ENCODE results near the gene ESPN. TPM values are rescaled to one million over a fixed set of nuclear protein-coding genes. Genes with fewer than 3 reads are reported as not detected.

The ESPN gene
- polyA plus RNA-seq, 1 of the 3 experiments (the other 2 are of a cell fraction), result 0.33 TPM

- TF ChIP-seq, protein P1, sequence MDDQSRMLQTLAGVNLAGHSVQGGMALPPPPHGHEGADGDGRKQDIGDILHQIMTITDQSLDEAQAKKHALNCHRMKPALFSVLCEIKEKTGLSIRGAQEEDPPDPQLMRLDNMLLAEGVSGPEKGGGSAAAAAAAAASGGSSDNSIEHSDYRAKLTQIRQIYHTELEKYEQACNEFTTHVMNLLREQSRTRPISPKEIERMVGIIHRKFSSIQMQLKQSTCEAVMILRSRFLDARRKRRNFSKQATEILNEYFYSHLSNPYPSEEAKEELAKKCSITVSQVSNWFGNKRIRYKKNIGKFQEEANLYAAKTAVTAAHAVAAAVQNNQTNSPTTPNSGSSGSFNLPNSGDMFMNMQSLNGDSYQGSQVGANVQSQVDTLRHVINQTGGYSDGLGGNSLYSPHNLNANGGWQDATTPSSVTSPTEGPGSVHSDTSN (IDR thresholded peaks at IDR 0.05), result no peak
- TF ChIP-seq ZBTB33 (IDR thresholded peaks at IDR 0.05; ENCODE audit: borderline replicate concordance, low read depth), result no peak
- no peak for TF ChIP-seq MAX (IDR thresholded peaks at IDR 0.05; ENCODE audit: low read depth)
Measured at GRCh38 chr1:6421266-6421665, 3.3 kb upstream of the ESPN start (continued).

DNA sequence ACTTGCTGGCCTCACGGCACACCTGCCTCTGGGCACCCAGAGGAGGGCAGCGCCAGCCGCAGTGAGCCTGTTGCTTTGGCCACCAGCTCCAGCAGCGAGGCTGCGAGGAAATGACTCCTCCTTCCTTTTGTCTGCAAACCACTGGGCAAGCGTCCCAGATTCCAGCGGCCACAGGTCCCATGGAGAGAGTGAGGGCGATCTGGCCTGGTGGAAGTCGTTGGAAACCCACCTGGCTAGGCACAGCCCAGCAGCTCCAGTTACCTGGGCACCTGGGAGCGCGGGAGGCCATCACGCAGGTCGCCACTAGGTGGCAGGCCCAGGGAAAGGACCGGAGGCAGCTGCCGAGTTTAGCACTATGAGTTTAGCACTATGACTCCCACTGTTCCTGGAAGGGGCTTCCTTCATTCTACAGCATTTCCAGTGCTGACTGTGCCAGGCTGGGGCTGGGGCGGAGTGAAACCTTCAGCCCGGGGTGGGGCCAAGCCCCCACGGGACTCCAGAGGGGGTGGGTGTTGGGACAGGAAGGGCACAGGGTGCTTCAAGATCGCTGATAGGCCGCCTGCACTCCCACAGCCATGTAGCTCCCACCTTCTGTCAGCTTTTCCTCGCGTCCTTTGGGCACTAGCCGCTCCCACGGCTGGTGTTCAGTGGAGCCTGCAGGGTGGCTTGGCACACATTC, 1.1 kb upstream of the ESPN start:
- Histone ChIP-seq H3K27ac (ENCODE audit: low read depth in 2 of 2, low read length in 1 of 2) (no peak overlapping the region), H2AFZ (ENCODE audit: low read depth) (no peak overlapping the region)
- 0% methylated on average over 8 of the region's 24 CpGs for WGBS (ENCODE audit: low lambda C conversion rate)

More for the DNA sequence above, 1.1 kb upstream of the ESPN start:
- Histone ChIP-seq H3K4me2 (peak overlapping the region; percentile 45; the same call in 1 of the 2 replicates), H3F3A (replicated peaks; ENCODE audit: insufficient read depth) (no peaks in the 10 kb centered on the region), H3K27me3 (ENCODE audit: insufficient read depth) (peaks cover 26% of the 10 kb centered on the region), H4K20me1 (ENCODE audit: insufficient read depth) (no peaks in the 10 kb centered on the region), H3K36me3 (replicated peaks in 1 of 2; ENCODE audit: control insufficient read depth in 1 of 2, insufficient read depth in 2 of 2, low read length in 1 of 2) (no peaks in the 10 kb centered on the region), H3K9me2 (no peaks in the 10 kb centered on the region), H3K79me2 (ENCODE audit: insufficient read depth) (no peaks in the 10 kb centered on the region), H3K9ac (no peak overlapping the region), H3K4me3 (ENCODE audit: low read depth in 2 of 2, low read length in 1 of 2) (0 out of 4 replicates have a peak overlapping the region, but pooled peaks of 1 of the 2 experiments have one; percentile 11), H3K4me1 (ENCODE audit: control insufficient read depth in 1 of 2, insufficient read depth in 2 of 2, low read depth in 1 of 2, low read length in 1 of 2) (peaks cover 6 to 18% of the 10 kb centered on the region in 2 experiments; a peak in 1 of 4 replicates), H3K9me3 (no peaks in the 10 kb centered on the region)
- POLR2A ChIA-PET, result no interaction called here
- DNase-seq, result peak; percentile 81
- TF ChIP-seq RAD21 (IDR thresholded peaks at IDR 0.05; ENCODE audit: low read length) (peak; percentile 42), EZH2phosphoT487 (IDR thresholded peaks at IDR 0.05; ENCODE audit: borderline replicate concordance, low read depth) (no peak), SIN3A (IDR thresholded peaks at IDR 0.05; ENCODE audit: borderline replicate concordance, low read depth, low read length) (no peak), POLR2AphosphoS5 (IDR thresholded peaks at IDR 0.05; ENCODE audit: low read depth, low read length) (no peak), IRF3 (IDR thresholded peaks at IDR 0.05; ENCODE audit: low read depth, low read length) (no peak), USF2 (IDR thresholded peaks at IDR 0.05; ENCODE audit: borderline replicate concordance, low read depth, low read length) (no peak), SMC3 (IDR thresholded peaks at IDR 0.05; ENCODE audit: low read depth, low read length) (peak; percentile 23; the same call in 1 of the 2 replicates), FOXJ3 (CRISPR knock-in tag; IDR thresholded peaks at IDR 0.05) (no peak), JUND (IDR thresholded peaks at IDR 0.05) (no peak), YY1 (IDR thresholded peaks at IDR 0.05; ENCODE audit: low read depth) (no peak), NFIC (IDR thresholded peaks at IDR 0.05; ENCODE audit: borderline replicate concordance) (peak; percentile 27; the same call in 1 of the 2 replicates)
- TF ChIP-seq, protein P2, sequence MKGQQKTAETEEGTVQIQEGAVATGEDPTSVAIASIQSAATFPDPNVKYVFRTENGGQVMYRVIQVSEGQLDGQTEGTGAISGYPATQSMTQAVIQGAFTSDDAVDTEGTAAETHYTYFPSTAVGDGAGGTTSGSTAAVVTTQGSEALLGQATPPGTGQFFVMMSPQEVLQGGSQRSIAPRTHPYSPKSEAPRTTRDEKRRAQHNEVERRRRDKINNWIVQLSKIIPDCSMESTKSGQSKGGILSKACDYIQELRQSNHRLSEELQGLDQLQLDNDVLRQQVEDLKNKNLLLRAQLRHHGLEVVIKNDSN (IDR thresholded peaks at IDR 0.05; ENCODE audit: borderline replicate concordance, low read depth), result no peak
- TF ChIP-seq, protein P3, sequence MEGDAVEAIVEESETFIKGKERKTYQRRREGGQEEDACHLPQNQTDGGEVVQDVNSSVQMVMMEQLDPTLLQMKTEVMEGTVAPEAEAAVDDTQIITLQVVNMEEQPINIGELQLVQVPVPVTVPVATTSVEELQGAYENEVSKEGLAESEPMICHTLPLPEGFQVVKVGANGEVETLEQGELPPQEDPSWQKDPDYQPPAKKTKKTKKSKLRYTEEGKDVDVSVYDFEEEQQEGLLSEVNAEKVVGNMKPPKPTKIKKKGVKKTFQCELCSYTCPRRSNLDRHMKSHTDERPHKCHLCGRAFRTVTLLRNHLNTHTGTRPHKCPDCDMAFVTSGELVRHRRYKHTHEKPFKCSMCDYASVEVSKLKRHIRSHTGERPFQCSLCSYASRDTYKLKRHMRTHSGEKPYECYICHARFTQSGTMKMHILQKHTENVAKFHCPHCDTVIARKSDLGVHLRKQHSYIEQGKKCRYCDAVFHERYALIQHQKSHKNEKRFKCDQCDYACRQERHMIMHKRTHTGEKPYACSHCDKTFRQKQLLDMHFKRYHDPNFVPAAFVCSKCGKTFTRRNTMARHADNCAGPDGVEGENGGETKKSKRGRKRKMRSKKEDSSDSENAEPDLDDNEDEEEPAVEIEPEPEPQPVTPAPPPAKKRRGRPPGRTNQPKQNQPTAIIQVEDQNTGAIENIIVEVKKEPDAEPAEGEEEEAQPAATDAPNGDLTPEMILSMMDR (IDR thresholded peaks at IDR 0.05), result peak; percentile 65
- CTCF ChIA-PET, result interaction anchor here (0.6 to 16.1 kb wide), 42 partner anchors 9 to 372 kb away, joined by 3 to 290 read pairs (median 4); no protein-coding TSS in a partner anchor

Data from SK-N-SH (cell line).